GM18526 (cell line): ENCODE data around the gene CASKIN1.

ENCODE experiments used
- POLR2A ChIP-seq: IDR thresholded peaks from 3 replicates; pipeline ENCODE4 v1.6.1; 2011; ENCODE audit not compliant: insufficient read length; ENCODE audit errors: extremely low read depth

The CASKIN1 gene

DNA sequence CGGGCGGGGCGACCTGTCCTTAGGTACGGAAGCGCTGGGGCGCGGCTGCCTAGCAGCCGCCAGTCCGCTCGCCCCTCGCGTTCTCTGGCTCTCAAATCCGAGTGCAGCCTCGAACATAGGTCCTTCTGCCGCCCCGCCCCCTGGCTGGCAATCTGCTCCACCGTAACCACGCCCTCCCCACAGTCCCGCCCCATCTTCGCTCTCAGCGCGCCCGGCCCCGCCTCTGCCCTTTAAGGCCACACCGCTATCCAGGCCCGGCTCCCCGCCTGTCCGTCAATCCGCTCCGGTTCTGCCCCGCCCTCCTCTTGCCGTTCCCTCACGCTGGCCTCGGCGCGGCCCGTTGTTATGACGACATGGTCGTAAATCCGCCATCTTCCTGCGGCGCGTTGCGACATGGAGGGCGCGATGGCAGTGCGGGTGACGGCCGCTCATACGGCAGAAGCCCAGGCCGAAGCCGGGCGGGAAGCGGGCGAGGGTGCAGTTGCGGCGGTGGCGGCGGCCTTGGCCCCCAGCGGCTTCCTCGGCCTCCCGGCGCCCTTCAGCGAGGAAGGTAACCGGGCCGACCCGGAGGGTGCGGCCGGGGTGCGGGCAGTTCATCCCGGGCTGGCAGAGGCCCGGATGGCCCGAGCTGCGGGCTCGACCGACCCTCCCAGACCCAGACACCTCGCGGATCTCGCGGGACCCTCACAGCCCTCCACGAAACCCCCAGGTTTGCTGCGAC, 27.0 kb upstream of the CASKIN1 start, which contains the start of gene E4F1:
Gene E4F1, plus strand, starts transcription at position 371 of the 721 bp plus-strand sequence. Its CDS starts 23 bp downstream, at position 394.
- peak; percentile 98 for TF ChIP-seq POLR2A

DNA sequence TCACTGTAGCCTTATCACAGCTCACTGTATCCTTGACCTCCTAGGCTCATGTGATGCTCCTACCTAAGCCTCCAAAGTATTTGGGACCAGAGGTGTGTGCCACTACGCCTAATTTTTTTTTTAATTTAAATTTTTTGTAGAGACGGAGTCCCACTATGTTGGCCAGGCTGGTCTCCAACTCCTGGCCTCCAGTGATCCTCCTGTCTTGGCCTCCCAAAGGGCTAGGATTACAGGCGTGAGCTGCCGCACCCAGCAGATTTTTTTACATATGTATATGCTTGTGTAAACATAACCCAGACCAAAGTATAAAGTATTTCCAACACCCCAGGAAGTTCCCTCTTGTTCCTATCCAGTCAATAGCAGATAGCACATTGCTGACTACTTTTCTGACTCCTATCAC, 19.9 kb upstream of the CASKIN1 start:
- no peak for TF ChIP-seq POLR2A

GRCh38 chr16:2214719-2214968, 18.2 kb upstream of the CASKIN1 start, which contains the start of gene PGP:
PGP (minus strand) TSS chr16:2214840; CDS start chr16:2214777, 63 bp downstream.
- no peak for TF ChIP-seq POLR2A

DNA sequence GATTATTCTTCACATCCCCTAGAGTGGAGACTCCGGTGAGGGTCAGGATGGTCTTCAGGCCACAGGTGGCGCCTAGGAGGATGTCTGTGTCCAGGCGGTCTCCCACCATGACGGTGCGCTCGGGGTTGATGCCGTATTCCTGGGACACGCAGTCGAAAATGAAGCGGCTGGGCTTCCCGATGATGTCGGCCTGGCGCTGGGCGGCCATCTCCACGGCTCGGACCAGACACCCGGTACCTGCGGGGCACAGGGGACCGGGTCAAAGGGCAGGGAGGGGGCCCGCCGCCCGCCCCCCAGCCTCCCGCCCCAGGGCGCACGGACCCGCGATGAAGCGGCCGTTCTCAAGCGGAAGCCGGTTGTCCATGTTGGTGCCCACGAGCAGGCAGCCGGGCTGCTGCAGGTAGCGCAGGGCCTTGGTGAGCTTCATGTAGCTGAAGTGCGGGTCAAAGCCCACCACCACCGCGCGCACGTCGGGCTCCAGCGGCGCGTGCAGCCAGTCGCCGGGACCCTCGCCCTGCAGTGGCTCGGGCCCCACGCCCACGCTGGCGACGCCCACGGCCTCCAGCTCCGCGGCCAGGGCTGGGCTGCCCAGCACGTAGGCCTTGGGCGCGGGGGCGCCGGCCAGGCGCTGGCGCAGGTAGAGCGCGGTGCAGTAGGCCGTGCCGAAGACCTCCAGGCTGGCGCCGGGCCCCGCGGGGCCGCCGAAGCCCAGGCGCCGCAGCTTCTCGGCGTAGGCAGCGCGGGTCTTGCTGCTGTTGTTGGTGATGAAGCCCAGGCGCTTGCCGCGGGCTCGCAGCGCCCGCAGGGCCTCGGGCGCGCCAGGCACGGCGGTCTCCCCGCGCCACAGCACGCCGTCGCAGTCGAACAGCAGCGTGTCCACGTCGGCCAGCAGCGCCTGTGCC, 17.7 kb upstream of the CASKIN1 start:
- TF ChIP-seq POLR2A, result no peak

GRCh38 chr16:2212362-2213324, 16.2 kb upstream of the CASKIN1 start:
- TF ChIP-seq POLR2A, result no peak

GRCh38 chr16:2211923-2212347, 15.5 kb upstream of the CASKIN1 start:
- TF ChIP-seq POLR2A, result no peak

- TF ChIP-seq POLR2A, result peak; percentile 10
Observed at GRCh38 chr16:2210386-2211365, 14.3 kb upstream of the CASKIN1 start, which contains the start of gene BRICD5. BRICD5 (minus strand) TSS chr16:2210863; CDS start chr16:2210833, 30 bp downstream.

DNA sequence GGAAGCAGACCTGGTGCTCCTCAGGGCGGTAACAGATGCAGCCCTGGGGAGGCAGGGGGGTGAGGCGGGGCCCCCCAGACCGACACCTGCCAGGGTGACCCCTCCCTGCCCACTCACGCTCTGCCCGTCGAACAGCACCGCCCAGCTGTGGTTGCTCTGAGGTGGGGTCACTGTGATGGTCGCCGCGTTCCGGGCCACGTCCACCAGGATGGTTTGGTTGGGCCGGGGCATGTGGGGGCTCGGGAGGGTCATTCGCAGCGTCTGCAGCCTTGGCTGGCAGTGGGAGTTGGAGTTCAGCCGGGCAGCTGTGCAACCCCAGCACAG, 13.6 kb upstream of the CASKIN1 start:
- no peak for TF ChIP-seq POLR2A

GRCh38 chr16:2209258-2210008, 13.0 kb upstream of the CASKIN1 start:
- no peak for TF ChIP-seq POLR2A

DNA sequence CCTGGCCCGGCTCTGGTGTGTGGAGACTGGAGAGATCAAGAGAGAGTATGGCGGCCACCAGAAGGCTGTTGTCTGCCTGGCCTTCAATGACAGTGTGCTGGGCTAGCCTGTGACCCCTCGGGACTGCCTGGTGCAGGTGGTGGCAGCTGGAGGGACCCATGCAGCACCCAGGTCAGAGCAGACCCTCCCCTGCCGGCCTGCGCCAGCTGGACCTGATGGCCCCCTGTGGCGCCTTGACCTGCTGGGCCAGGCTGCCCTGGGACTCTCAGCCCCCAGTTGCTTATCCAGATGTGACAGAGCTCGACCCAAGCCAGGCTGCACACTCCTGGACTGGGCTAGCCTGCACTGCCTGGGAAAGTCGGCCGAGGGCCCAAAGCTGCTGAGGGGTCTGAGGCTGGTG, 12.4 kb upstream of the CASKIN1 start:
- TF ChIP-seq POLR2A, result no peak

DNA sequence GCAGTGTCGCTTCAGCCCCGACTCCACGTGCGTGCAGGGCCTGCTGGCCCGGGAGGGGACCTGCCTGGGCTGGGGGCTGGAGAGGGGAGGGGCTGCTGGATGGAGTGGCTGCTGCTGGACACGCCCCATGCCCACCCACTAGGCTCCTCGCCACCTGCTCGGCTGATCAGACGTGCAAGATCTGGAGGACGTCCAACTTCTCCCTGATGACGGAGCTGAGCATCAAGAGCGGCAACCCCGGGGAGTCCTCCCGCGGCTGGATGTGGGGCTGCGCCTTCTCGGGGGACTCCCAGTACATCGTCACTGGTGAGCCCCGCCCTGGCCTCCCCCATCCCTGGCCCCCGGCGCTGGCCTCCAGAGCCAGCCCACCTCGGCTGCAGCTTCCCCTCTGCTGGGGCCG, 11.9 kb upstream of the CASKIN1 start:
- TF ChIP-seq POLR2A, result no peak

DNA sequence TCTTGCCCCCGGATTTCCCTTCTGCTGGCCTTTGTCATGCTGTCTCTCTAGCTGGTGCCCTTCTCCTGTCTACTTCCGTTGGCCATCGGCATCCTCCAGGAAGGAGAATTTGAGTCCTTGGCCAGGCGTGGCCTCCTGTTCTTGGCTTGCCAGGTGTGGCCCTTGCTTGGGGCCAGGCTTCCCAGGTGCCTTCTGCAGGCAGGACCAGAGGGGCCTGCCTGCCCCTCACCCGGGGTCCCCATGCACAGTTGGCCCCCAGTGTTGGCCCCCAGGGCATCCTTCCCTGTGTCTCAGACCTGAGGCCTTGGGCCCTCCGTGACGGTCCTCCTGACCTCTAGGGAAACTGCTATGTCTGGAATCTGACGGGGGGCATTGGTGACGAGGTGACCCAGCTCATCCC, 11.5 kb upstream of the CASKIN1 start:
- no peak for TF ChIP-seq POLR2A

- no peak for TF ChIP-seq POLR2A
Observed at GRCh38 chr16:2206780-2207433, 10.5 kb upstream of the CASKIN1 start.
